Measurements from ENCODE around the gene FLNB. TPM values are rescaled to one million over a fixed set of nuclear protein-coding genes. Genes with fewer than 3 reads are reported as not detected.
A peak's percentile ranks its signal among the peaks of the same experiment; 100 is the strongest.

The FLNB gene
- total RNA-seq, 1 donor from 2014 or later, result 83.3 TPM

- H3K4me3 ChIP-seq, result no peak overlapping the region
- intact Hi-C loops (cut with DNase I), result no loop called here
- H3K27ac ChIP-seq, result peak overlapping the region; percentile 20
- DNase-seq (peak; percentile 86), ATAC-seq (peak; percentile 93)
- H3K27me3 ChIP-seq (ENCODE audit: low read depth), result no peaks in the 10 kb centered on the region
- no peaks in the 10 kb centered on the region for H3K36me3 ChIP-seq
- peak; percentile 83 for TF ChIP-seq CTCF (IDR thresholded peaks at IDR 0.05)
- H3K4me1 ChIP-seq, result peaks cover 29% of the 10 kb centered on the region
- H3K9me3 ChIP-seq, result no peaks in the 10 kb centered on the region
These were observed 209.1 kb downstream of the FLNB start for GRCh38 chr3:58217209-58217811.

GRCh38 chr3:58218904-58219303, 210.7 kb downstream of the FLNB start:
- no peak for ATAC-seq
- no peak for TF ChIP-seq CTCF (IDR thresholded peaks at IDR 0.05)

More at GRCh38 chr3:58218904-58219303, 210.7 kb downstream of the FLNB start:
- intact Hi-C loops (cut with DNase I), result no loop called here
- DNase-seq, result no peak
- Histone ChIP-seq H3K4me1 (peaks cover 29% of the 10 kb centered on the region), H3K27ac (no peak overlapping the region), H3K4me3 (no peak overlapping the region), H3K27me3 (ENCODE audit: low read depth) (no peaks in the 10 kb centered on the region), H3K36me3 (no peaks in the 10 kb centered on the region), H3K9me3 (no peaks in the 10 kb centered on the region)

Other genes starting within 250 kb of the FLNB start
- gene DNASE1L3, start 202.6 kb downstream of the FLNB start, total RNA-seq, result 12.0 TPM
- gene ABHD6, start 229.4 kb downstream of the FLNB start, total RNA-seq, result 16.2 TPM

Data from lower lobe of right lung (tissue), 2 donors.